HepG2 (cell line): ENCODE results near the gene HILPDA. TPM values are rescaled to one million over a fixed set of nuclear protein-coding genes. Genes with fewer than 3 reads are reported as not detected.

Source experiments
- ARNT2 ChIP-seq: sonication (generic); formaldehyde crosslinking; IDR thresholded peaks from 2 replicates; pipeline ENCODE4 v1.8.0; 2022; ENCODE audit warnings: mild to moderate bottlenecking, low read depth, missing genetic modification reagents, moderate library complexity
- CAMTA2 ChIP-seq: sonication (generic); formaldehyde crosslinking; IDR thresholded peaks from 2 replicates; pipeline ENCODE4 v1.4.0; 2020; ENCODE audit warnings: mild to moderate bottlenecking, missing genetic modification reagents, borderline replicate concordance
- EZH2 ChIP-seq: conservative IDR thresholded peaks from 2 replicates; pipeline ENCODE4 v1.6.1; 2012; ENCODE audit warnings: mild to moderate bottlenecking, low read depth, low read length, moderate library complexity
- MEIS2 ChIP-seq: sonication (generic); formaldehyde crosslinking; IDR thresholded peaks from 2 replicates; pipeline ENCODE4 v1.9.0; 2021; ENCODE audit warnings: mild to moderate bottlenecking, missing genetic modification reagents
- NFYC ChIP-seq: IDR thresholded peaks from 2 replicates; pipeline ENCODE4 v1.6.1; 2016; ENCODE audit warnings: missing genetic modification reagents, missing compliant biosample characterization
- PCBP1 ChIP-seq: fragments of 200-400 bp; formaldehyde crosslinking; IDR thresholded peaks from 2 replicates; pipeline ENCODE4 v1.6.1; 2017; ENCODE audit warnings: mild to moderate bottlenecking, low read depth, low read length, borderline replicate concordance
- SETDB1 ChIP-seq: sonication (generic); formaldehyde crosslinking; IDR thresholded peaks from 2 replicates; pipeline ENCODE4 v1.5.1; 2020; ENCODE audit warnings: missing genetic modification reagents, mild to moderate bottlenecking, borderline replicate concordance
- U2AF2 ChIP-seq: fragments of 200-400 bp; formaldehyde crosslinking; IDR thresholded peaks from 2 replicates; pipeline ENCODE4 v1.6.1; 2017; ENCODE audit warnings: low read depth, mild to moderate bottlenecking, low read length
- polyA plus RNA-seq, 8 experiments: library from polyadenylated mRNA; depleted of rRNA in 3 of 8; stranded (reverse) in 7 of 8; unstranded in 1 of 8; fragments of >200 nt; fragmentation: Illumina TruSeq in 4 of 8; extraction: Trizol in 4 of 8; gene quantifications; 2 replicates each; pipeline versions ENCODE4 v1.2.1 to v1.2.3, GENCODE V29; 2011 to 2016; ENCODE audit warnings: low read depth in 4 of 8, missing spikeins in 1 of 8, mixed read lengths in 1 of 8; ENCODE audit not compliant: insufficient read depth in 1 of 8
- total RNA-seq, 5 experiments: library from RNA; depleted of rRNA; stranded (reverse); fragments of >200 nt; fragmentation: Illumina TruSeq; extraction: Trizol; gene quantifications; 2 replicates each; pipeline ENCODE4 v1.2.3, GENCODE V29; 2016; ENCODE audit warnings: low read depth in 1 of 5
- TF ChIP-seq, protein P1 (sequence below): sonication (generic); formaldehyde crosslinking; IDR thresholded peaks from 2 replicates; pipeline ENCODE4 v1.4.0; 2020; ENCODE audit warnings: missing genetic modification reagents
- TF ChIP-seq, protein P2 (sequence below): sonication (generic); formaldehyde crosslinking; IDR thresholded peaks from 2 replicates; pipeline ENCODE4; 2020; ENCODE audit warnings: missing genetic modification reagents, mild to moderate bottlenecking, borderline replicate concordance
- TF ChIP-seq, protein P3 (sequence below): sonication (generic); formaldehyde crosslinking; IDR thresholded peaks from 2 replicates; pipeline ENCODE4 v1.4.0; 2020; ENCODE audit warnings: missing genetic modification reagents, borderline replicate concordance

The HILPDA gene
- total and polyA plus RNA-seq, 2 of the 13 experiments (the other 11 are each of a cell fraction or from before 2014, with no cell fraction given), result 11.1 to 44.0 TPM

DNA sequence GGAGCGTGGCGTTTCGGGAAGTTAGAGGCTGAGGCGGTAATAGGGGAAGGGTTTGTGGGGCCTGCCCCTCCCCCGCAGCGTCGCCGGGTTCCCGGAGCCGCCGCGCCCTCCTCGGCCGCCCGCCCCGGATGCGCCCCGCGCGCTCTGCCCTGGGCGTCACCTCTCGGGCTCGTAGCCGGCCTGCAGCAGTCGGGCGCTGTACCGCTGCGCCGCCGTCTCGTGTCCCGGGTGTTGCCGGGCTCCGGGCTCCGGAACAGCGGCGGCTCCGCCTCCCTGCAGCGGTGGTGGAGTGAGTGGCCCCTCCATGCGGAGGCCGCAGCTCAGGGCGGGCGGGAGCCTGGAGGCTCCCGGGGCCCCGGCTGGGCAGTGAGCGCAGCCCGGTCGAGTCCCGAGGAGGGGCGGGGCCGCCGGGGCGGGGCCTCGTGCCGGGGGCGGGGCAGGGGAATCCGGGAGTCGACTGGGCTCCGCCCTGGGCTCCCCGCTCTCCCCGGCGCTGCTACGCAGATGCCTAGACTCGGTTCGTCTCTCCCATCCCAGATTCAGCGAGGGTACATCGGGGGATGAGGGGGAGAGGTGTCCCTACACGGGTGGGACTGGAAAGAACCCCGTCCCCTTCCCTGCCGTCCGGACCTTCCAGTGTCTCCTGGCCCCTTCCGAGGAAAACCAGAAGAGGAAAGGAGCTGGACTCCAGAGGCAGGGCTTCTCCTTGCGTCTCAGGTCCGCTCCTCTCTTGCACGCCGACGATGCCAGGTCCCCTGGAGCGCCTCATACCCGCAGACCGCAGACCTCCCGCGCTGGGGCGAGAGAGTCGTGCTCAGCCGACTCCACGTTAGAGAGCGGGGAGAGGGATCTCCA lies 45.9 kb upstream of the HILPDA start, which contains the start of gene IMPDH1 (continued):
- TF ChIP-seq, protein P1, sequence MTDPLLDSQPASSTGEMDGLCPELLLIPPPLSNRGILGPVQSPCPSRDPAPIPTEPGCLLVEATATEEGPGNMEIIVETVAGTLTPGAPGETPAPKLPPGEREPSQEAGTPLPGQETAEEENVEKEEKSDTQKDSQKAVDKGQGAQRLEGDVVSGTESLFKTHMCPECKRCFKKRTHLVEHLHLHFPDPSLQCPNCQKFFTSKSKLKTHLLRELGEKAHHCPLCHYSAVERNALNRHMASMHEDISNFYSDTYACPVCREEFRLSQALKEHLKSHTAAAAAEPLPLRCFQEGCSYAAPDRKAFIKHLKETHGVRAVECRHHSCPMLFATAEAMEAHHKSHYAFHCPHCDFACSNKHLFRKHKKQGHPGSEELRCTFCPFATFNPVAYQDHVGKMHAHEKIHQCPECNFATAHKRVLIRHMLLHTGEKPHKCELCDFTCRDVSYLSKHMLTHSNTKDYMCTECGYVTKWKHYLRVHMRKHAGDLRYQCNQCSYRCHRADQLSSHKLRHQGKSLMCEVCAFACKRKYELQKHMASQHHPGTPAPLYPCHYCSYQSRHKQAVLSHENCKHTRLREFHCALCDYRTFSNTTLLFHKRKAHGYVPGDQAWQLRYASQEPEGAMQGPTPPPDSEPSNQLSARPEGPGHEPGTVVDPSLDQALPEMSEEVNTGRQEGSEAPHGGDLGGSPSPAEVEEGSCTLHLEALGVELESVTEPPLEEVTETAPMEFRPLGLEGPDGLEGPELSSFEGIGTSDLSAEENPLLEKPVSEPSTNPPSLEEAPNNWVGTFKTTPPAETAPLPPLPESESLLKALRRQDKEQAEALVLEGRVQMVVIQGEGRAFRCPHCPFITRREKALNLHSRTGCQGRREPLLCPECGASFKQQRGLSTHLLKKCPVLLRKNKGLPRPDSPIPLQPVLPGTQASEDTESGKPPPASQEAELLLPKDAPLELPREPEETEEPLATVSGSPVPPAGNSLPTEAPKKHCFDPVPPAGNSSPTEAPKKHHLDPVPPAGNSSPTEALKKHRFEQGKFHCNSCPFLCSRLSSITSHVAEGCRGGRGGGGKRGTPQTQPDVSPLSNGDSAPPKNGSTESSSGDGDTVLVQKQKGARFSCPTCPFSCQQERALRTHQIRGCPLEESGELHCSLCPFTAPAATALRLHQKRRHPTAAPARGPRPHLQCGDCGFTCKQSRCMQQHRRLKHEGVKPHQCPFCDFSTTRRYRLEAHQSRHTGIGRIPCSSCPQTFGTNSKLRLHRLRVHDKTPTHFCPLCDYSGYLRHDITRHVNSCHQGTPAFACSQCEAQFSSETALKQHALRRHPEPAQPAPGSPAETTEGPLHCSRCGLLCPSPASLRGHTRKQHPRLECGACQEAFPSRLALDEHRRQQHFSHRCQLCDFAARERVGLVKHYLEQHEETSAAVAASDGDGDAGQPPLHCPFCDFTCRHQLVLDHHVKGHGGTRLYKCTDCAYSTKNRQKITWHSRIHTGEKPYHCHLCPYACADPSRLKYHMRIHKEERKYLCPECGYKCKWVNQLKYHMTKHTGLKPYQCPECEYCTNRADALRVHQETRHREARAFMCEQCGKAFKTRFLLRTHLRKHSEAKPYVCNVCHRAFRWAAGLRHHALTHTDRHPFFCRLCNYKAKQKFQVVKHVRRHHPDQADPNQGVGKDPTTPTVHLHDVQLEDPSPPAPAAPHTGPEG (CRISPR knock-in tag), result peak; percentile 80; the same call in 1 of the 2 replicates
- TF ChIP-seq, protein P2, sequence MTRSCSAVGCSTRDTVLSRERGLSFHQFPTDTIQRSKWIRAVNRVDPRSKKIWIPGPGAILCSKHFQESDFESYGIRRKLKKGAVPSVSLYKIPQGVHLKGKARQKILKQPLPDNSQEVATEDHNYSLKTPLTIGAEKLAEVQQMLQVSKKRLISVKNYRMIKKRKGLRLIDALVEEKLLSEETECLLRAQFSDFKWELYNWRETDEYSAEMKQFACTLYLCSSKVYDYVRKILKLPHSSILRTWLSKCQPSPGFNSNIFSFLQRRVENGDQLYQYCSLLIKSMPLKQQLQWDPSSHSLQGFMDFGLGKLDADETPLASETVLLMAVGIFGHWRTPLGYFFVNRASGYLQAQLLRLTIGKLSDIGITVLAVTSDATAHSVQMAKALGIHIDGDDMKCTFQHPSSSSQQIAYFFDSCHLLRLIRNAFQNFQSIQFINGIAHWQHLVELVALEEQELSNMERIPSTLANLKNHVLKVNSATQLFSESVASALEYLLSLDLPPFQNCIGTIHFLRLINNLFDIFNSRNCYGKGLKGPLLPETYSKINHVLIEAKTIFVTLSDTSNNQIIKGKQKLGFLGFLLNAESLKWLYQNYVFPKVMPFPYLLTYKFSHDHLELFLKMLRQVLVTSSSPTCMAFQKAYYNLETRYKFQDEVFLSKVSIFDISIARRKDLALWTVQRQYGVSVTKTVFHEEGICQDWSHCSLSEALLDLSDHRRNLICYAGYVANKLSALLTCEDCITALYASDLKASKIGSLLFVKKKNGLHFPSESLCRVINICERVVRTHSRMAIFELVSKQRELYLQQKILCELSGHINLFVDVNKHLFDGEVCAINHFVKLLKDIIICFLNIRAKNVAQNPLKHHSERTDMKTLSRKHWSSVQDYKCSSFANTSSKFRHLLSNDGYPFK (CRISPR knock-in tag), result no peak
- no peak for TF ChIP-seq SETDB1 (CRISPR knock-in tag)
- no peak; the same call in 1 of the 2 replicates for TF ChIP-seq EZH2
- TF ChIP-seq NFYC (CRISPR knock-in tag), result no peak
- no peak for TF ChIP-seq U2AF2
- TF ChIP-seq, protein P3, sequence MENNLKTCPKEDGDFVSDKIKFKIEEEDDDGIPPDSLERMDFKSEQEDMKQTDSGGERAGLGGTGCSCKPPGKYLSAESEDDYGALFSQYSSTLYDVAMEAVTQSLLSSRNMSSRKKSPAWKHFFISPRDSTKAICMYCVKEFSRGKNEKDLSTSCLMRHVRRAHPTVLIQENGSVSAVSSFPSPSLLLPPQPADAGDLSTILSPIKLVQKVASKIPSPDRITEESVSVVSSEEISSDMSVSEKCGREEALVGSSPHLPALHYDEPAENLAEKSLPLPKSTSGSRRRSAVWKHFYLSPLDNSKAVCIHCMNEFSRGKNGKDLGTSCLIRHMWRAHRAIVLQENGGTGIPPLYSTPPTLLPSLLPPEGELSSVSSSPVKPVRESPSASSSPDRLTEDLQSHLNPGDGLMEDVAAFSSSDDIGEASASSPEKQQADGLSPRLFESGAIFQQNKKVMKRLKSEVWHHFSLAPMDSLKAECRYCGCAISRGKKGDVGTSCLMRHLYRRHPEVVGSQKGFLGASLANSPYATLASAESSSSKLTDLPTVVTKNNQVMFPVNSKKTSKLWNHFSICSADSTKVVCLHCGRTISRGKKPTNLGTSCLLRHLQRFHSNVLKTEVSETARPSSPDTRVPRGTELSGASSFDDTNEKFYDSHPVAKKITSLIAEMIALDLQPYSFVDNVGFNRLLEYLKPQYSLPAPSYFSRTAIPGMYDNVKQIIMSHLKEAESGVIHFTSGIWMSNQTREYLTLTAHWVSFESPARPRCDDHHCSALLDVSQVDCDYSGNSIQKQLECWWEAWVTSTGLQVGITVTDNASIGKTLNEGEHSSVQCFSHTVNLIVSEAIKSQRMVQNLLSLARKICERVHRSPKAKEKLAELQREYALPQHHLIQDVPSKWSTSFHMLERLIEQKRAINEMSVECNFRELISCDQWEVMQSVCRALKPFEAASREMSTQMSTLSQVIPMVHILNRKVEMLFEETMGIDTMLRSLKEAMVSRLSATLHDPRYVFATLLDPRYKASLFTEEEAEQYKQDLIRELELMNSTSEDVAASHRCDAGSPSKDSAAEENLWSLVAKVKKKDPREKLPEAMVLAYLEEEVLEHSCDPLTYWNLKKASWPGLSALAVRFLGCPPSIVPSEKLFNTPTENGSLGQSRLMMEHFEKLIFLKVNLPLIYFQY, result peak; percentile 39; the same call in 1 of the 2 replicates
- peak; percentile 42; the same call in 1 of the 2 replicates for TF ChIP-seq MEIS2 (CRISPR knock-in tag)
- TF ChIP-seq ARNT2 (CRISPR knock-in tag), result 0 out of 2 replicates have a peak, but pooled peaks have one; percentile 28
- TF ChIP-seq PCBP1, result no peak
- TF ChIP-seq CAMTA2 (CRISPR knock-in tag), result no peak; the same call in 1 of the 2 replicates
